Peyer's patch (tissue), 4 donors: ENCODE results near the gene EDA. TPM values are rescaled to one million over a fixed set of nuclear protein-coding genes. Genes with fewer than 3 reads are reported as not detected.

Source experiments
- DNase-seq, 3 donors: peaks; one replicate each; pipeline ENCODE4 v3.0.0-alpha.2; 2017 to 2019
- H3K27ac ChIP-seq, 4 donors: fragments of 200-600 bp; sonication (generic); one replicate each; pipeline ENCODE4 v1.5.1; 2016 to 2019
- H3K27me3 ChIP-seq, 2 donors: fragments of 200-600 bp; sonication (generic); one replicate each; pipeline ENCODE4 v1.5.1; 2019
- H3K36me3 ChIP-seq, 3 donors: fragments of 200-600 bp; sonication (generic); one replicate each; pipeline ENCODE4 v1.5.1; 2016 to 2019
- H3K4me1 ChIP-seq, 4 donors: fragments of 200-600 bp; sonication (generic); one replicate each; pipeline ENCODE4 v1.5.1; 2016 to 2019
- H3K4me3 ChIP-seq, 4 donors: fragments of 200-600 bp; sonication (generic); 1 replicate in 3 of 4; 2 replicates in 1 of 4; pipeline ENCODE4 v1.5.1; 2016 to 2019; ENCODE audit warnings: mild to moderate bottlenecking in 1 of 4
- H3K9me3 ChIP-seq, 4 donors: fragments of 200-600 bp; sonication (generic); one replicate each; pipeline ENCODE4 v1.5.1; 2016 to 2019; ENCODE audit warnings: mild to moderate bottlenecking in 1 of 4
- CTCF ChIP-seq, 6 experiments: fragments of 450-650 bp in 4 of 6; fragments of 200-600 bp in 2 of 6; sonication (generic) in 1 of 6; IDR thresholded peaks; one replicate each; pipeline ENCODE4 v1.5.1; 2017 to 2019; ENCODE audit warnings: antibody characterized with exemption in 6 of 6, mild to moderate bottlenecking in 3 of 6, moderate library complexity in 1 of 6
- POLR2A ChIP-seq, 2 donors: fragments of 450-650 bp; IDR thresholded peaks; one replicate each; pipeline ENCODE4 v1.5.1; 2017; ENCODE audit warnings: antibody characterized with exemption in 2 of 2, mild to moderate bottlenecking in 2 of 2, moderate library complexity in 2 of 2
- total RNA-seq, 4 donors: library from RNA; depleted of rRNA; stranded (reverse); fragments of >200 nt; gene quantifications; one replicate each; pipeline ENCODE4 v1.1.0, GENCODE V29; 2016

The EDA gene
- total RNA-seq, 4 donors from 2014 or later = 0.18 to 1.3 (median 1.0) TPM; not detected in 1

GRCh38 chrX:69664693-69665092 is 48.8 kb downstream of the EDA start:
- Histone ChIP-seq H3K27me3 (no peaks in the 10 kb centered on the region), H3K9me3 (no peaks in the 10 kb centered on the region), H3K4me1 (no peaks in the 10 kb centered on the region), H3K27ac (no peak overlapping the region), H3K4me3 (no peak overlapping the region), H3K36me3 (no peaks in the 10 kb centered on the region)
- TF ChIP-seq CTCF (IDR thresholded peaks at IDR 0.05) = no peak
- TF ChIP-seq POLR2A (IDR thresholded peaks at IDR 0.05) = no peak
- DNase-seq = no peak

DNA sequence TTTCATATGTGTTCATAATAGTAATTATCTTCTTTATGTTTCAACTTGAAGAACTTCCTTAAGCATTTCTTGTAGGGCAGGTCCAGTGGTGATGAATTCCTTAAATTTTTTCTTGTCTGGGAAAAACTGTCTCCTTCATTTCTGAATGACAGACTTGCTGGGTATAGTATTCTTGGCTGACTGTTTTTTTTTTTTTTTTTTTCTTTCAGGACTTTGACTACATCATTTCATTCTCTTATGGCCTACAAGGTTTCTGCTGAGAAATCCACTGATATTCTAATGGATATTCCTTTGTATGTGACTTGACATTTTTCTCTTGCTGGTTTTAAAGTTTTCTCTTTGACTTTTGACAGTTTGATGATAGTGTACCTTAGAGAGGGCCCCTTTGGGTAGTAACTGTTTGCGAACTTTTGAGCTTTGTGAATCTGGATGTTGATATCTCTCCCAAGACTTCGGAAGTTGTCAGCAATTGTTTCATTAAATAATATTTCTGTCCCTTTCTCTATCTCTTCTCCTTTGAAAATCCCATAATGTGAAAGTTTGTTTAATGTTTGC is 54.2 kb downstream of the EDA start:
- no peak for DNase-seq

GRCh38 chrX:69674891-69675290 is 59.0 kb downstream of the EDA start:
- Histone ChIP-seq H3K27ac (no peak overlapping the region), H3K9me3 (peaks cover 0 to 4% (median 0%) of the 10 kb centered on the region in 4 donors), H3K4me3 (no peak overlapping the region), H3K27me3 (no peaks in the 10 kb centered on the region), H3K4me1 (no peaks in the 10 kb centered on the region), H3K36me3 (no peaks in the 10 kb centered on the region)
- no peak for TF ChIP-seq POLR2A (IDR thresholded peaks at IDR 0.05)
- no peak for TF ChIP-seq CTCF (IDR thresholded peaks at IDR 0.05)
- no peak for DNase-seq

More for the DNA sequence above, 54.2 kb downstream of the EDA start:
- no peak for TF ChIP-seq CTCF (IDR thresholded peaks at IDR 0.05)
- TF ChIP-seq POLR2A (IDR thresholded peaks at IDR 0.05) = no peak
- no peaks in the 10 kb centered on the region for H3K36me3 ChIP-seq
- H3K4me1 ChIP-seq = no peaks in the 10 kb centered on the region
- H3K27me3 ChIP-seq = no peaks in the 10 kb centered on the region
- H3K27ac ChIP-seq = no peak overlapping the region
- peaks cover 0 to 4% (median 0%) of the 10 kb centered on the region in 4 donors for H3K9me3 ChIP-seq
- no peak overlapping the region for H3K4me3 ChIP-seq

DNA sequence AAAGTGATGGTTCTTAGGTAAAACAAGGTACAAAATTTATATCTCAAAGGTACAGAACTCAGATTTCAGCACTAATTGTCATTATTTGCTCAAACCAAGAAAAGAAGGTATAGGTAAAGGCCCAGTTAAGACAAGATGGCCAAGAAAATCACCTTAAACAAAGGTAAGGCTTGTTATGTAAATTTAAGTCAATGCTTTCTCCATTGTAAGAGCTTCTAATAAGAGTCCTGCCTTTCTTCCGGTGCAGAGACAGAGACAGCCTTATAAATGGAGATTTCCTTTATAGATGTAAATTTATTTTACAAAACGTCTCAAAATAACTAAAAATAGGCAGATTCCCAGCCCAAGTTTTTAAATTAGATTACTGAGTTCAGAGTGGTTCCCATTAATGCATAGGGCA is 89.9 kb downstream of the EDA start:
- TF ChIP-seq CTCF (IDR thresholded peaks at IDR 0.05) (no peak), POLR2A (IDR thresholded peaks at IDR 0.05) (no peak)
- H3K27me3 ChIP-seq = no peaks in the 10 kb centered on the region
- no peaks in the 10 kb centered on the region for H3K36me3 ChIP-seq
- H3K27ac ChIP-seq = no peak overlapping the region
- H3K4me1 ChIP-seq = no peaks in the 10 kb centered on the region
- H3K9me3 ChIP-seq = no peaks in the 10 kb centered on the region
- no peak for DNase-seq
- no peak overlapping the region for H3K4me3 ChIP-seq

DNA sequence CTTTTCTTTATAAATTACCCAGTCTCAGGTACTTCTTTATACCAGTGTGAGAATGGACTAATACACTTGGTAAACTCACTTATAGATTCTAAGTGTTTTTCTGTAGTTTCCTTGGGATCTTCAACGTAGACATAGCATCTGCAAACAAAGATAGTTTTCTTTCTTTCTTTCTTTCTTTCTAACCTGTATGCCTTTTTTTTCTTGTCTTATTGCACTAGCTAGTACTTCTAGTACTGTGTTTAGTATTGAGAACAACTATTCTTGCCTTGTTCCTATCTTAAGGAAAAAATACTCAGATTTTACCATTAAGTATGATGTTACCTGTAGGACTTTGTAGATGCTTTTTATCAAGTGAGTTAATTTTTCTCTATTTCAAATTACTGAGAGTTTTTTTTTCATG is 102.2 kb downstream of the EDA start:
- no peak for DNase-seq
- Histone ChIP-seq H3K9me3 (no peaks in the 10 kb centered on the region), H3K4me1 (no peaks in the 10 kb centered on the region), H3K27me3 (no peaks in the 10 kb centered on the region), H3K4me3 (no peak overlapping the region), H3K36me3 (no peaks in the 10 kb centered on the region), H3K27ac (no peak overlapping the region)
- no peak for TF ChIP-seq CTCF (IDR thresholded peaks at IDR 0.05)

GRCh38 chrX:69724307-69724706 is 108.4 kb downstream of the EDA start:
- Histone ChIP-seq H3K9me3 (no peaks in the 10 kb centered on the region), H3K36me3 (no peaks in the 10 kb centered on the region), H3K27me3 (no peaks in the 10 kb centered on the region), H3K4me3 (no peak overlapping the region), H3K4me1 (no peaks in the 10 kb centered on the region), H3K27ac (no peak overlapping the region)
- no peak for DNase-seq
- TF ChIP-seq CTCF (IDR thresholded peaks at IDR 0.05) (no peak), POLR2A (IDR thresholded peaks at IDR 0.05) (no peak)
